ENCODE results near the gene SMIM36.
"Not testable (repeated sequence)": the region's sequence is repeated elsewhere in the genome, so short reads cannot be mapped to it uniquely, and the experiment has no call there.

The SMIM36 gene

DNA sequence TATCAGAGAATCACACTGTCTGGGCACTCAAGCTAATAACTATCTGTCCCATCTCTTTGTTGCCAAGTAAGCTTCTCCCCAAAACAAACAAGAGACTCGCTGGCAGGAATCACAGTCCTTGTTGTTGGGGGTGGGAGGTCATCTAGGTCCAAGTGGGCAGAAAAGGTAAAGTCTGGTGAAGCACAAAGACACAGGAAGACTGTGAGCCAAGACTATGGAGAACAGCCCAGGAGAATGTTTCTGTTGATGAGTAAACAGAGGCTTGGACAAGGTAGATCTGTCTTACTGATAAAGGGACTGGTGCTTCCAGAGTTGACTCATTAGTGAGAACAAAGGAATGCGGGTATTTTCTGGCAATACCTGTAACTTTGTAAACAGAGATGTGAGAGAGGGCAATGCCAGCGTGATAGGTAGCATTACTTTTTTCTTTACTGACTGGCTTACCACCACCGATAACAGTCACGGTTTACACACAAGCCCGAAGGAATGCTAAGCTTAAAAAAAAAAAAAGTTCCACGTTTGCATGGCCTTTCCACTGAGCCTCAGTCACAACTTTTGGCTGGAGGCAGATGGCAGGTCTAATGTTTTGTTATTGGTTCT is 78.1 kb downstream of the SMIM36 start:
- no peak for DNase-seq

DNA sequence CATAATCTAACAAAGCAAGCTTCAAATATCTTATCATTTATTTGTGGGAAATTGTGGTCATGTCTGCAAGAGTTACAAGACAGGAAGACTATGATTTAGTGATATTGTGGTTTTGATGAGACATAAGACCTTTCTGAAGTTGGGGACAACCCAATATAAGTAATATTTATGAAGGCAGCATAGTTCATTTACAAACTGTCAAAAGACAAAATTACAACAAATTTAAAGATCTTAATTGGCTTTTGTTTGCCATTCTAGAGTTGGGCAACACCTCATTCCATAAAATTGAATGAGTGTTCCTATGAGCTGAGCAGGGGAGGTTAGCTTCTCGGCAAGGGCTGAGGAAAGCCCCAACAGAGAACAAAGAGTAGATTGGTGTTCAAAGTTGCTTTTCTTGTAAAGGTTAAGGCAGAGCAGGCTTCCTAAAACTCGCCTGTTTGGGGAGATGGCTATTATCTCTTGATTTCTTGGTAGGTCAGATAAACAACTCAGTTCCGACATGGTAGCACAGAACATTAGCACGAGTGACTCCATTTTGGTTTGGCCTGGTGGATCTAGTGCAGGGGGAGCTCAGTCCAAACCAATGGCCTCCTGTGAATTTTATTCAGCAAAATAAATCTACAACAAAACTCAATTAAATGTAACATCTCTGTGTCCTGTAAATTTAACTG is 78.8 kb downstream of the SMIM36 start:
- DNase-seq: no peak

DNA sequence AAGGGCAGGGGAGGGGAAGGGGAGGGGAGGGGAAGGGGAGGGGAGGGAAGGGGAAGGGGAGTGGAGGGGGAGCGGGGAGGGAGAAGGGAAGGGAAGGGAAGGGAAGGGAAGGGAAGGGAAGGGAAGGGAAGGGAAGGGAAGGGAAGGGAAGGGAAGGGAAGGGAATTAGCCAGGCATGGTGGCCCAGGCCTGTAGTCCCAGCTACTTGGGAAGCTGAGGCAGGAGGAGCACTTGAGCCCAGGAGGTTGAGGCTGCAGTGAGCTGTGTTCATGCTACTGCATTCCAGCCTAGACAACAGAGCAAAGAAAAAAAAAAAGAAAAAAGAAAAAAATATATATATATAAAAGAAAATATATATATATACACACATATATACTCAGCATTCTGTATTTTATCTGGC is 79.3 kb downstream of the SMIM36 start:
- not testable (repeated sequence) for DNase-seq

DNA sequence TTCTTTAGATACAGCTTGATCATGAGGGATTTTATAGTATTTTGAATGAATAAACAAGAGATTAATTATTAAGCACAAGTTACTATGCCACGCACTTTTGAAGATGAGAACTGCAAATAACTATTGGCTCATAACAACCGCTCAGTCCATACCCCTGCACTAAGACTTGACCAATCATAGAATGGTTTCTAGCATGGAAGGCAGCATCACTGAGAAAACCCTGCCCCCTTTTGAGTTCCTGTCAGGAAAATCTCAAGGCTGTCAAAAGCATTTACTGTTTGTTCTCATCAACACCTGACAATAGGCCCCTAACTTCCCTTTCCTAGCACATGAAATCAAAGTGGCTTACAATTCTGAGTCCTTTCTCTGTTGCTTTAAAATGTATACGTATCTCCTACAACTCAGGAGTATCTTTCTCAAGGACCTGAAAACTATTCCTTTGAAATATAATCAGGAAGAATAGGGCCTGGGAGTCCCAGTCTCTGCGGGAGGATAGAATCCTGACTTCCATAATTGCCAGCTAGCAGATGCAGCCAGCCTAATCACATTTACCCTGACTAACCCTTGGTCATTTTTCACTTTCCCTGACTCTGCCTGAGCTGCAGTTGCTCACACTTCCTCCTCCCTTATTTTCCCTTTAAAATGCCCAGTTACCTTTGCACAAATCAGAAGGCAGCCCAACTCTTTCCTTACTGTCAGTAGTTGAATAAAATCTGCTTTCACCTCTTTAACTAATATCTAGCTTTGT is 80.5 kb downstream of the SMIM36 start:
- no peak for DNase-seq

DNA sequence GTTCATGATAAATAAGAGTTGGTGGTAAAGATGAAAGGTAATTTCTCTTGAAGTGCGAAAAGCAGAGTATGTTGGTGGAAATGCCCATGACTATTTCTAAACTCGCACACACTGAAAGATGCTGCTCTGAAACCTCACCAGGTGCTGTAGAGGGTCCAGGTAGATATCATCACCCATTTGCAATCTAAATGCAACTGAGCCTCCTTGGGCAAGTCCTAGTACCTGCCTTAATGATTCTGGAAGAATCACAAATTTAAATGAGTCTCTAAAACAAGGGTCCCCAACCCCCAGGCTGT is 83.7 kb downstream of the SMIM36 start:
- no peak for DNase-seq

DNA sequence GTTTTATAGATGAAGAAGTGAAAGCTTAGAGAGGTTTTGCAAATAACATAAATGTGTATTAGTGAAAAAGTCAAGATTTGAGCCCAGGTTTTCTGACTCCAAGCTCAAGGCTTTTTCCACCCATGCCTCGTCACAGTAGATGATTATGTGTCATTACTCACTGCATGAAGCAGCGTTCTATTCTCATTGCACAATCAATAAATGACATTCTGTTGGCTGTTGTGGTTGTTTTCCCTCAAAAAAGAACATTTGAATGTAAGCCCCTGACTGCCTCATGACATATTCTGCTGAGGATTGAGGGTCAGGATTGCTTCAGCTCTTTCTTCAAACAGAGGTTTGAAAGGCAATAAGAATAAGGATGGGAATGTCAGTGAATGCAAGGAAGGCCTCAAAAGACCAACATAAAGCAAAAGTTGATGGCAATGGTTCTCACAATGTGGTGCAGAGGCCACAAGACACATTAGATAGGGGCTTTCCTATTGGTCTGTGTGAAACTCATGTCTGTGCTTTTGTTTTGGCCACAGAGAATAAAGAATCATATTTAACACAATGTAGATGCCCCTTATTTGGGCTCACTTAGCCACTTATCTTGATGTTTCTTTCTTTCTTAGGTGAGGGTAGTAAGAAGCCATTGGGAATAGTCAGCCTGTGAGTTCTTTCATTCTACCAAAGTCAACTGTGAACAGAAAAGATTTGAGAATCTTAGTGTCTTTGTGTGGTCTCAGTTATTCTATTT is 84.2 kb downstream of the SMIM36 start:
- DNase-seq: no peak

DNA sequence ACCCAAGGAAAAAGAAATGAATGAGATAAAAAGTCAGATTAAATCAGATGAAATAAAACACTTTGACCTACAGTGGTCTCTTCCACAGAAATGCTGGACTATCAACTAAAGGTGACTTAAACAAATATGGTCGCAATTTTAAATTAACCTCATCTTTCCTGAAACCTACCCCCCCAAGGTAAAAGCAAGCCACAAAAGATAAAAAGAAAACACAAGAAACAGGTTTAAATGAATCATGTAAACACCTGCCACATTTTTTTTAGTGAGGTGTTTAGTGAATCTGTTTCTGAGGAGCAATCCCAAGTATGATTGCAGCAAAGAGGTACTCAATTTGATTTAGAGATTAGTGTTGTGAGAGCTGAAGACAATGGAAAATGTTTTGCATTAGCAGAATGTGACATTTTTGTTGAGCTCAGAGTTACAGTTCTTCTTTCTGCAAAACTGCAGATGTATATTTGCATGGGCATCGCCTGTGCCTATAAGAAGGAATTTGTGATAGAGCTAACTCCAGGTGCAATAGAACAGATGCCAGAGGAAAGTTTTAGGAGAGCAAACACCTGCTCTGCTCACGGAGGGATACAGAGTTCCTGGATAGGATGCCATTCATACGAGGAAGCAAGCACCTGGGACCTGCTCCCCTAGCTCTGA is 86.2 kb downstream of the SMIM36 start:
- DNase-seq: no peak

DNA sequence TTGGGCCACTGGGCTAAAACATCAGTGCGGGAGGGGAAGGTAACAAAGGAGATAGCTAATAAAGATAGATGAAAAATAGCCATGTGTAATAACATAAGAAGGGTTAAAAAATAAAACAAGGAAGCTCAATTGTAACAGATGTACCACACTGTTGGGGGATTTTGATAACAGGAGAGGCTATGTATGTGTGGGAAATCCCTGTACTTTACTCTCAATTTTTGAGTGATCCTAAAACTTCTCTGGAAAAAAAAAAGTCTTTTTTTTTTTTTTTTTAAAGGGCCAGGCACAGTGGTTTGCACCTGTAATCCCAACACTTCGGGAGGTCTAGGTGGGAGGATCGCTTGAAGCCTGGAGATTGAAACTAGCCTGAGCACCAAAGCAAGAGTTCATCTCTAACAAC is 87.7 kb downstream of the SMIM36 start:
- no peak for DNase-seq

DNA sequence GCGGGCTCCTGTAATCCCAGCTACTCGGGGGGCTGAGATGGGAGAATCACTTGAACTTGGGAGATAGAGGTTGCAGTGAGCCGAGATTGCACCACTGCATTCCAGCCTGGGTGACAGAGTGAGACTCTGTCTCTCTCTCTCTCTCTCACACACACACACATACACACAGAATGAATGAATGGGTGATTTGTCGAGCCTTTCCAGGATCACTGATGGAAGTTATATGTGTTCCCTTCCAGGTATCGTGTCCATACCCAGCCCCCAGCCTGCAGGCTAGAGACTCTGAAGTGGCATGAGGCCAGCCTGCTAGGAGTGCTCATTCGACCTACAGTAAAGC is 88.5 kb downstream of the SMIM36 start:
- DNase-seq: not testable (repeated sequence)

DNA sequence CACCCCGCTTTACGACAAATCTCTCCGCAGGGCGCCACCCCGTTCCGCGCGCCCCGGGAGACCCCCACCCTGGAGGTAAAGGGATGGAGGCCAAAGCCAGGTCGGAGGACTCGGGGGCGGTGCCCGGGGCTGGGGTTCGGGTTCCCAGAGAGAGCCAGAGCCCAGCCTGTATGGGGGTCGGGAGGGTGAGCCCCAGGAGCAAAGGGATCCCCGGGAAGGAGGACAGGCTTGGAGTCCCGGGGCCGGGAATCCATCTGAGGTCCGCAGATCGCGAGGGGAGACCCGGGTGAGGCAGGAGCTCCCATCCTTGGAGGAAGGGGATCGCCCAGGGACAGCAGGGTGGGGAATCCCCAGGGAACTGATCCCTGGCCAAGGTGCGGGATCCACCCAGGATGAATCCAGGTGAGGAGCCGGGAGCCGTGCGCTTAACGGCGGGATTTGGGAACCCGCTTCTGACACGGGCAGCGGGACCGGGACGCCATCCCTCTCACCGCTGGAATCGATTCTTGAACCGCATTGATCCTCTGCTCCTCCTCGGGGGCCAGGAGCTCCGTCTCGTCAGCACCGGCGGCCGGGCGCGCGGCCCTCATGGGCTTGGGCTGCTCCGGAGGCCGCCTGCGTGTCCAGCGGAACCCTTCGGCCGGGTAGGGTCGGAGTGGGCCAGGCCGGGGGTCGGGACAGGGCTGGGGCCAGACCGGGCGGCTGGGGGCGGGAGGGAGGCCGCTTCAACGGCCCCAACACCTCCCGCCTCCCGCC is 89.9 kb downstream of the SMIM36 start, which contains the start of gene MMD:
TSS of gene MMD (minus strand) at position 657 of the 756 bp plus-strand sequence. CDS start at position 517, 140 bp downstream.
- no peak for DNase-seq

DNA sequence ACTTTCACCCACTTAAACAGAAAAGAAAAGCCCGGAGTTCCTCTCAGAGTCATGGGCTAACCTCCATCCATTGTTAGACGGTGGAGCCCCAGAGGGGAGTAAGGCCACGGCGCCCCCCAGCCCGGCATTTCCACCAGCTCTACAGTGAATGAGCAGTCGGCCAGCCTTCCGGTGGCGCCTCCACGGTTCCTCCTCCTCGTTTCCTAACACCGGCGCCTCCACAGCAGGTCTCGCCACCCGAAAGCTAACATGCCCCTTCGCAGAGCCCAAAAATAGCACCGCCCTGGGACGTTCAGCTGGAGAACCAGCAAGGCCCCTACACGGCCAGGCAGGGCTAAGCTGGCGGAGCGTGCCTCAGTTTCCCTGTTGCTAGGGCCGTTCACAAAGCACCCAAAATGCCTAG is 90.5 kb downstream of the SMIM36 start:
- peak; percentile 79 for DNase-seq

DNA sequence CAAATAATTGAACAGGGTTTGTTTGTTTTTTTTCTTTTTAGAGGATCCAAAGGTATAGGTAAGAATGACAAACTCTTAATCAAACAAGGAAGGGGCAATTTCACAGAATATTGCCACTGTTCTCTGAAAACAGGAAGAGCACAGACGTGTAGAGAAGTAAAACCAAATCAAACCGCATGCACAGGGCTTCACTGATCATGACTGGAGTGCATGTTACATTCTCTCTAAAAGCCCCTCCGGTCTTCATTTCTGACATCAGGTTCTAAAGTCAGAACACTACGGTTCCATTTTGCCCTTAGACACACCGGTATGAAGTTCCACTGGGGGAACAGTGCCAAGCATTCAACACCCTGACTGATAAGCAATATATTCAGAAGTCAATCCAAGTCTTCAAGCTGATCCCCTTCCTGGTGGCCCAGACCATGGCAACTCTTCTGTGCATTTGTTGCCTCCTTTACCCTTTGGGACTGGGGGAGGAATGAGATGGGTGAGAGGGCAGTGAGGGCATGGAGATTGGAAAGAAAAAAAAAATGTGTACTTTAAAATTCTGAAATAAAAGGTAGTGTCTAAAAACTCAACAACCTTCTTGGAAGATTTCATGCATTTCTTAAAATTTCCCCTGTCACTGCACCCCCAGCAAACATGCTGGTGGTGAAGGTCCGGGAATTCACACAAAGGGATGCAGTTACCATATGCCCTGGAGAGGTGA is 91.0 kb downstream of the SMIM36 start:
- DNase-seq: no peak

DNA sequence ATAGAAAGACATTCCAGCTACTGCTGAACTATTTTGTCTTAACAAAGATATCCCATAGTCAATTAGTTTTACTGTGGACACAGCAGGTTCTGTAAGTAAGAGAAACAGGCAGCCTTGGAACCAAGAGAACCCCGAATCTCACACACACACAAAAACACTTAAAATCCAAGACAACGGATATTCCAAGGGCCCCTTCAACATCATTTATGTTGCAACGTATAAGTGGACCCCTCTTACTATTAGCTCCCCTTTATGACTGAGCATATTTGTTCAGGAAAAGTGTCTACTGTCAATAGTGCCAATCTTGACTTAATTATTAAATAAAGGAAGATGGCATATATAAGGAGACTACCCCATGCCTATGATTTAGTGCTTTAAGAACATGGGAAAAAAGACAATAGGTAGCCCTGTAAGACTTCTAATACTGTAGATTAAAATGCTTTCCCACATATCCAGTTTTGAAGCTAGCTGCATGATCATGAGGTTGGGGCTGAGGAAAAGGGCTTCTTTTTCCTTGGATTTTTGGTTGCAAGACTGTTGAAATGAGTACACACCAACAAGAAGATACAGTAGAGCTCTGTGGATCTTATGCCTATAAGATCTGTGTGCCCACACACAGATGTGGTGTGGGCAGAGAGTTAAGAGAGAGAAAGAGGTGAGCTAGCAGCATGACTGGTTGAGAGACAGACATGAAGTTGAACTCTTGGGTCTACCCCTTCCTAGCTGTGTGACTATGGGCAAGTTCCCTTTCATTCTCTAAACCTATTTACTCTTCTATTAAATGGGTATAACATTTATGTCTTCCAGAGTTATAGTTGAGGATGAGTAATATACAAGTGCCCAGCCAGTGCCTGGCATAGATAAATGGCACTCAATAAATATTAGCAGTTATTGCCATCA is 92.6 kb downstream of the SMIM36 start:
- no peak for DNase-seq

DNA sequence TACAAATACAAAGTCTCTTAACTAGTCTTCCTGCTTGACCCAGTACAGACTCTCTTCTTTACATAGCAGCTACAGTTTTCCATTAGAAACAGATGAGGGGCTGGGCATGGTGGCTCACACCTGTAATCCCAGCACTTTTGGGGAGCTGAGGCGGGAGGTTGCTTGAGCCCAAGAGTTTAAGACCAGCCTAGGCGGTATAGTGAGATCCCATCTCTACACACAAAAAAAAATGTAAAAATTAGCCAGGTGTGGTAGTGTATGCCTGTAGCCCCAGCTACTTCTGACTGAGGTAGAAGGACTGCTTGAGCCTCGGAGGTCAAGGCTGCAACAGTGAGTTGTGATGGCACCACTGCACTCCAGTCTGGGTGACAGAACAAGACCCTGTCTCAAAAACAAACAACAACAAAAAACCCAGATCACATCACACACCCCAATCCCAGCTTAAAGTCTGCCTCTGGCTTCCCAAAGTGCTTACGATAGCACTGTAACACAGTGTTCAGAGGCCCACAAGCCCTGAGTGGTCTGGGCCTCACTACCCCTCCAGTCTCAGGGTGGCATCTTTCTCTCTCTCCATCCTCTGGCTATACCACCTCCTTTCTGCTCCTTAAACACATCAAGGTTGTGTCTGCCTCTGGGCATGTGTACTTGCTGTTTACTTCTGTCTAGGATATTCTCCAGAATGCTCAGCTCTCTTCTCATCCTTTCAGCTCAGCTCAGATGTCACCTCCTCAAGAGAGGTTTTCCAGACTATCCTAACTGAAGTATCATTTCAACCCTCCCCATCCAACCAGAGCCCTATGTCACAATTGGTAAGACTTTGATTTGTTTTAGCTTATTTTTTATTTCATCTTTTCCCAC is 93.6 kb downstream of the SMIM36 start:
- no peak for DNase-seq

DNA sequence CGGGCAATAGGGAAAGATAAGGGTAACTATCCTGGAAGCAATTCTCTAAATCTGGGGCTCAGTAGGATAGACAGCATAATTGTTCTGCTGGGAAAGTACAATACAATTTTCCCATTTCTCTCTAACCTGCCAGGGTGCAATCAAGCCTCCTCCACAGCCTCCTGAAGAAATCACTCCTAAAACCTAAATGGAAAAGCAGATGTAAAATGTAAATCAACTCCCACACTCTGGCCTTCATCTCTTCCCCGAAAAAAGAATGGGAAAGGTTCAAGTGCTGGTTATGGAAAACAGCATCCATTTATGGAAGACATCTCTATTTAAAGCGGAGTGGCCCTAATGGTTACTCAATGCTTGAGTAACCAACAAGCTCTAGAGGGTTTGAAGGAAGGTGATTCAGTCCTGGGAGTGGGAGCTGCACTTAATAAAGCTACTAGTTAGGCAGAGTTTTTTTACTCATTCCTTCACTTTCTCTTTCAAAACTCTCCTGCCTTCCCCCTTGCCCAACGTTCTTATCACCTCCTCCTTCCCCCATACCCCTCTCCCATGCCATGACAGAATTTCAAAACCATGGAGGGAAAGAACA is 94.7 kb downstream of the SMIM36 start:
- DNase-seq: no peak

DNA sequence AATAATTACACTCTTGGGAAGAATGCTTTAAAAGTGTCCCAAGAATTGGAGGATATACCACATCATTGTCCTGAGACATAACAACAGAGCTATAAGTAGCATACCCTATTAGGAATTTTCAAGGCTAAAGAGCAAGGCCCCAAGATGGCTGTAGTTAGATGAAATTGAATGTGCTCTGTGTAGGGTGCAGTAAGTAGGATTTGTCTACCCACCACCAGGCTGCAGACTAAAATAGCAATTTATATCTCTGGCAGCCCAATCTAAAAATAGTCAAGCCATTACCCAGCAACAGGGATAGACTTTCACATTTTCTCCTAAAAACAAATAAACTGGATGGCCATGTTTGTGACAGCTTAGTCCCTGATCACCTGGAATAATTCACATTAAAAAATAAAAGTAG is 95.3 kb downstream of the SMIM36 start:
- DNase-seq: no peak

DNA sequence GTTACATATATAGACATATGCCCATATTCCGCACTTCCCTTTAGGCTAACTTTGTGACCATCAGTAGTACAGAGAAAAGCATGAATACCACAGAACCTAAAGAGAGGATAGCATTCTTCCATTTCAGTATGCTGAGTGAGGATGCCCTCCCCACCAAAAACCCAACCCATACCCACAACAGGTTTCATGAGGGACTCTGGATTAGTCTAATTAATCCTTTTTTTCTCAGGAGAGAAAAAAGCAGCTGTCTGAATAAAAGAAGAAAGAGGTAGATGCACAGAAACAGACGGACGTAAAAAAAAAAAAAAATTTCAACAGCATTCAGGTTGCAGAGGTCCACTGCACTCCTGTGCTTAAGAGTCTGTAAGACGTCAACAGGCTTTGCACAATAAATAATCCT is 96.3 kb downstream of the SMIM36 start:
- DNase-seq: no peak

DNA sequence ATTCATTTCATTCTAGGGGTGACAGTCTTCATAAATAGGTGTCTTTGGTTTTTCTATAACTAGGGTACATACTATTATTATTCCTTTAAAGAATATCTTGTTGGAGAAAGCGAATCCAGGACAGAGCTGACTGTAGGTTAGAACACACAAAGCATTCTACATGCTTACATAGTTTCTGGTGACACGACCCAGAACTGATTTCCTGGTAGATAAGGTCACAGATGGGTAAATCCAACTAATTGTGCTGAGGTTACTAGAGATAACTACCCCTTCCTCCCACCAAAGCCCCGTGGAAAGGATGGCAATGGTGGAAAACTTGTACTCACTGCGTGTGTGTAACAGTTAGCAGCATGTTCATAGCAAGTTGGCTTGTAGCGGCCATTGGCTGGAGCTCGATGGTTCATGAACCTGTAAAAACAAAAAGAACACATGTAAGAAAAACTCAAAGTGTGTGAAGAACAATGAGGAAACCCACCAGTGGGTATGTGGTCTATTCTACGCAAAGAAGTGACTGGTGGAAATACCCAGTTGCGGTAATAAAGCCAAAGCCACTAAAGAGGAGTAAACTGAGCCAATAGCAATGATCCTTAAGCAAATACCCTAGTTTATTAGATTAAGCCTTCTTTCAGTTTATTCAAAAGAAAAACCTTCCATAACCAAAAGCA is 97.3 kb downstream of the SMIM36 start:
- DNase-seq: no peak

DNA sequence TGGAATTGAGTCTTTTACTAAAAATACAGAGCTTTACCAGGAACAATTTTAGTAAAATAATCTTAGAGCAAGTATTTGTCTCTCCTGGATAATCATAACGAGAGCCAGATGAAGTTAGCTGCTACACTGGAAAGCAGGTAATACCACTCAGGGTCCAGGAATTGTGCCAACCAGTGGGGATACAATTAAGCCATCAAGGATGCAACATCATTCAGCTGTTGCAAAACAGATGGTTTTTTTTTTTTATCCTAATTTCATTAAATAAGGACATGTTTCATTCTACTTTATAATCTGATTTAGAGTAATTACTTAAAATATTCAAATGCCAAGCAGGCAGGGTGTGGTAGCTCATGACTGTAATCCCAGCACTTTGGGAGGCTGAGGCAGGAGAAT is 99.8 kb downstream of the SMIM36 start:
- DNase-seq: no peak

Data from activated effector memory CD4-positive, alpha-beta T cell treated with anti-CD3 and anti-CD28 coated beads, Interleukin-2, amount 50 U/mL, for 16 hours (primary cell).